ENCODE data around the gene FRMD1.

FRMD1 gene

GRCh38 chr6:168075216-168075615, 3.8 kb downstream of the FRMD1 start:
- no peak for DNase-seq

DNA sequence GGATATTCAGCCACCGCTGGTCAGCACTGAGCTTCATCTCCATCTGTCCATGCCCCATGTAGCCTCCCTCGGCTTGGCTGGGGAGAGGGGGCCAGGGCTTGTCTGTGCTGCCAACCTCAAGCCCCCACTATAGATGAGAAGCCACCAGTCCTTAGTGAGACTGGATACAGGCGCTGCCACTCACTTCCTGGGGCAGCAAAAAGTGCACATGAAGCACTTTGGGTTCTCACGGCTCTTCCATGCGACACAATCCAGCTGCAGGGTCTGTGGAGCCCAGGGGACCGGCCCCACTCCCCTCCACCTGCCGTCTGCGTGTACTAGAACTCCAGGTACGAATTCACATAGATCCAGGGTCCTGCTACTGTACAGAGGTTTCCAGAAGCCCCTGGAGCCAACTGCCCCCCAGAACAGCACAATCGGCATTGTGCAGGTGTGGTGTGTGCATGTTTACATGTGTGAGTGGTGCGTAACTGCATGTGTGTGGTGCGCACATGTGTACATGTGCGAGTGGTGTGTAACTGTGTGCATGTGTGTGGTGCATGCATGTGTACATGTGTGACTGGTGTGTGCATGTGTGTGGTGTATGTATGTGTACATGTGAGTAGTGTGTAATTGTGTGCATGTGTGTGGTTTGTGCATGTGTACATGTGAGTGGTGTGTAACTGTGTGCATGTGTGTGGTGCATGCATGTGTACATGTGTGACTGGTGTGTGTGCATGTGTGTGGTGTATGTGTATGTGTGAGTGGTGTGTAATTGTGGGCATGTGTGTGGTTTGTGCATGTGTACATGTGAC, 4.9 kb downstream of the FRMD1 start:
- no peak for DNase-seq

DNA sequence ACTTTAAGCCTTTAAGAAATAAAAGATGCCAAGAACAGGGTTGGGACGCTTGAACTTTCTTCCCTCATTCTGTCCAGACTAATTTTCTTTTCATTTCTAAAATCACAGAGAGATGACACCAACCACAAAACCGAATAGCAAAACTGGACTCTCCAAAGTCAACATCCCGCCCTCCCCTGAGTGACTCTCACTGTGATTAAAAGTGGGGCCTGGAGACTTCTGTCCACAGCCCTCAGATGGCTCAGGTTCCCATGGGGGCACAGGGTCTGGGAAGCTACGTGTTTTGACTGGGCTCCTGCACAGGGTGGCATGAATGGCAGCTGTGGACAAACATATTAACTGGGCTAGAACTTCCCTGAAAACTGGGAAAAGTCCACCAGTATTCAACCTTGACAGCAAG, 6.3 kb downstream of the FRMD1 start:
- no peak for DNase-seq

DNA sequence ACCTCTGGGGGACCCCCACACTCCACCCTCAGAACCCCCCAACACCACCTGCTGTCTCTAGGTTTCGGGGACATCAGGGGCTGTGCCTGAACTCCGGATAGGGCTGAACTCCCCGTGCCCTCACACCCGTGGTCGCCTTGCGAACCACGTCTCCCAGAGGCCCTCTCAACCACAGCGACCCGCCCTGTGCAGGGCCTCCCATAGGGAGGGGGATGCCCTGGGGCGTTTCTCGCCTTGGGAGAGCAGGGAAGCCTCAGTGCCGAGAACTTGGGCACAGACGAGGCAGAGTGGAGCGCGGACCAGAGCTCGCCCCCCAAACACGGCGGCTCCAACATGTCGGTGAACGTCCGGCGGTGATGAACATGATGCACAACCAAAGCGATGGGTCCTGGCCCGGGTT, 6.8 kb downstream of the FRMD1 start:
- no peak for DNase-seq

DNA sequence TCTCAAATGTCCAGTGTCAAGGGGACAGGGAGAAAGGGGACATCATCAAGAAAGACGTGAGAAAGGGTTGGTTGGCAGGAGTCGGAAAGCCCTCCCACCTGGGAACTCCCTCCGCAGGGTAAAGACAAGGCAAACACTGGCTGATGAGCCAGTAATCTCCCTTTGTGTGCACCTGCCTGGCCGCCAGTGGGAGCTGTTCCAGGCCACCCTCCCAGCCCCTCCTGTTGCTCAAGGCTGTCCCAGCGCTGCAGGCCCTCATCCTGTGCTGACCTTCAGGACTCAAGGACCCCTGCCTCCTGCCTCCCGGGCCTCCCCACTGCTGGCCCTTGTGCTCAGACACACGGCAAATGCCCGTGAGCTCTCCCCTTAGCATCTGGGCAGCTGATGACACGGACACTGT, 7.4 kb downstream of the FRMD1 start:
- DNase-seq = no peak

DNA sequence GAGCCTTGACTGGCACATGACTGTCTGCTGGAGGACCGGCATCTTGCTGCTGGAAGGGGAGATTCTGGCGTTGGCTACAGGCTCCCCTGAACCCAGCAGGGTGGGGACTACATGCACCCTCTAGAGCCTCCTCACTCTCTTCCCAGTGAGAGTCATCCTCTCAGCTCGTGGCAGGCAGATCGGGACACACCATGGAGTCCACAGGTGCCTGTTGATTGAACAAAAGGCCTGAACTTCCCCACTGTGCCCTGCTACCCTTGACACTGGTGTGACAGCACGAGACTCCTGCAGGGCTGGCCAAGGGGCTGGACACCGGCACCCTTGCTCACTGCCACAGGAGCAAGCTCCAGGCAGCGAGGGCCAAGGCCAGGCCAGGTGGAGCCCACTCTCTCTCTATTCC, 8.2 kb downstream of the FRMD1 start:
- no peak for DNase-seq

- DNase-seq = no peak
These were observed 11.8 kb downstream of the FRMD1 start for GRCh38 chr6:168067081-168067759.

DNA sequence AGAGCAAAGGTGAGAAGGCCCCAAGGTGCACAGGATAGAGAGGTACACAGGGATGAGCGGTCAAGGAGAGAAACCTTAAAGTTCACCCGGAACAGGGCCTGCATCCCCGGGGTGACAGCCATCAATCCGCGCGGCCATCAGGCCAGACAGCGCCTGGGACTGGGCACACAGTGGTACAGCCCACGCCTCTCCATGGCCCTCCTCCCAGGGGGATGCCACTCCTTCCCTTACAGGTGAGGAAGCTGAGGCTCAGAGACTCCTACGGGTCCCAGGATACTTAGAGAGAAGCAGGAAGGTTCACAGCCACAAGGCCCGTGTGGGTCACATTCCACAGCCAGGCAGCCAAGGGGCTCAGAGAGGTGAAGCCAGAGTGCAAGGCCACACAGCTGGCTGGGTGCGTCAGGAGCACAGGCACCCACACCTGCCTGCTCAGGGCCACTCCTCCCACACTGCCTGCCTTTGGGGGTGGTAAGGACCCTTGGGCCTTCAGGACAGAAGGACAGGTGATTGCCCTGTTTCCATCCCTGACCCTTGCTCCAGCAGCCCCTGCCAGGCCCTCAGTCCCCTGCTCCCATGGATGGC, 14.7 kb downstream of the FRMD1 start:
- DNase-seq = no peak

GRCh38 chr6:168063431-168063830, 15.6 kb downstream of the FRMD1 start:
- no peak for DNase-seq

GRCh38 chr6:168062346-168063289, 16.4 kb downstream of the FRMD1 start:
- no peak for DNase-seq

GRCh38 chr6:168061269-168062210, 17.5 kb downstream of the FRMD1 start:
- peak; percentile 10 for DNase-seq

DNA sequence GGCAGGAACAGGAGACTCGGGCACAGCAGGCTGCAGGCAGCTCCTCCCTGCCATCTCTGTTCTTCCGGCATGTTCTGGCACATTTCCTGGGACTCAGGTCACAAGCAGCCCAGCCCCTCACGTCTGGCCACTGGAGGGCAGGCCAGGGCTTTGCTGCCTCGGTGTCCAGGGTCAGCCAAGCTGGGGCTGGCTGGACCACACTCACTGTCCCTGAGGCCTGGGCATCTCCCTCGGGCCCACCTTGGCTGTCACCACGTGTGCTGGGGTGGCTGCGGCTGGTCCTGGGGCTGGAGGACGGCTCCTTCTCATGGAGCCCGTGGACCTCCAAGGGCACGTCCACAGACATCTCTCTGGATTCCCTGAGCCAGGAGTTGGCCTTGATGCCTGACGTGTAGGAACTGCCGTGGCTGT, 18.5 kb downstream of the FRMD1 start:
- peak; percentile 0 for DNase-seq

- no peak for DNase-seq
These were observed 20.1 kb downstream of the FRMD1 start for GRCh38 chr6:168058691-168059551.

DNA sequence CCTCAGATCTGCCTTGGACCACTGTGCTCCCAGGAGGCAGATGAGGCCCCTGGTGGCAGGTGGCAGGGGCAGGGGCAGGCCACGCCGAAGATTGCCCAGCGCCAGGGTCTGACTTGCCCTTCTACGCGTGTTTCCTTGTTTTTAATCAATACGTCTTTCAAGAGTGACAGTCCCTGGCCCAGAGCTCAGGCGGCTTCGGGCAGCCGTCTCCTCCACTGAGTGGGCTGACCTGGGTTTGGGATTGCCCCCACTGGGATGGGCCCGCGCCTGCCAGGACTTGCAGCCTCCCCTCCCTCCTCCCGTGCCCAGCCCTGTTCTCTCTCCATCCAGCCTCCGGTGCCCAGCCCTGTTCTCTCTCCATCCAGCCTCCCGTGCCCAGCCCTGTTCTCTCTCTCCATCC, 21.2 kb downstream of the FRMD1 start:
- DNase-seq = no peak

- DNase-seq = no peak
These were observed 22.0 kb downstream of the FRMD1 start for GRCh38 chr6:168056892-168057527.

- DNase-seq = no peak
These were observed 23.1 kb downstream of the FRMD1 start for GRCh38 chr6:168055696-168056489.

- no peak for DNase-seq
These were observed 24.0 kb downstream of the FRMD1 start for GRCh38 chr6:168054765-168055560.

DNA sequence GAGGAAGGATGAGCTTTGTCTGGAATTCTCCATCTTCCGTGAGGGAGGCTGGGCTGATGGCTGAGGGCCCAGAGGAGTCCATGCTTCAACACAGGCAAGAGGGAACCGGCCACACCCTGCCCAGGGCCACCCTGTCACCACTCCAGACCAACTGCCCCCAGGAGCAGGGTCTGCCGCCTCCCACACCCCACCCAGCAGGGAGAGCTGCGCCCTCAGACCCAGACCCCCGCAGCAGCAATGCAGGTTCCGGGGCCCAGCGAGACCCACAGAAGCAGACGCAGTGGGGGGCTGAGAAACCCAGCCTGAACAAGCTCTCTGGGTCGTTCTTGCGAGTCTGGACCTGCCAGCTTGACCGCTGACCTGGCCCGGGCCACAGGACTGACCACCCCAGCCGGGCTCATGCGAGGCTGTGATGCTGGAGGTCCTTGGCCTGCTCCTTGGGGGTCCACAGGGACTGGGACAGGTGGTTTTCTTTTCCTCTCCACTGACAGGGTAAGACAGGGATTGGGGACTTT, 25.0 kb downstream of the FRMD1 start:
- DNase-seq = no peak

All from NCI-H2081 treated with DMSO at 0.1 percent for 48 hours (cell line).